HK-2 (cell line): ENCODE measurements around the gene ATP1A2.
"Not testable (repeated sequence)": the region's sequence is repeated elsewhere in the genome, so short reads cannot be mapped to it uniquely, and the experiment has no call there.

ENCODE experiments used
- DNase-seq: peaks from one replicate; pipeline ENCODE4 v3.0.0-alpha.2; 2018; ENCODE audit not compliant: unreplicated experiment

The ATP1A2 gene

DNA sequence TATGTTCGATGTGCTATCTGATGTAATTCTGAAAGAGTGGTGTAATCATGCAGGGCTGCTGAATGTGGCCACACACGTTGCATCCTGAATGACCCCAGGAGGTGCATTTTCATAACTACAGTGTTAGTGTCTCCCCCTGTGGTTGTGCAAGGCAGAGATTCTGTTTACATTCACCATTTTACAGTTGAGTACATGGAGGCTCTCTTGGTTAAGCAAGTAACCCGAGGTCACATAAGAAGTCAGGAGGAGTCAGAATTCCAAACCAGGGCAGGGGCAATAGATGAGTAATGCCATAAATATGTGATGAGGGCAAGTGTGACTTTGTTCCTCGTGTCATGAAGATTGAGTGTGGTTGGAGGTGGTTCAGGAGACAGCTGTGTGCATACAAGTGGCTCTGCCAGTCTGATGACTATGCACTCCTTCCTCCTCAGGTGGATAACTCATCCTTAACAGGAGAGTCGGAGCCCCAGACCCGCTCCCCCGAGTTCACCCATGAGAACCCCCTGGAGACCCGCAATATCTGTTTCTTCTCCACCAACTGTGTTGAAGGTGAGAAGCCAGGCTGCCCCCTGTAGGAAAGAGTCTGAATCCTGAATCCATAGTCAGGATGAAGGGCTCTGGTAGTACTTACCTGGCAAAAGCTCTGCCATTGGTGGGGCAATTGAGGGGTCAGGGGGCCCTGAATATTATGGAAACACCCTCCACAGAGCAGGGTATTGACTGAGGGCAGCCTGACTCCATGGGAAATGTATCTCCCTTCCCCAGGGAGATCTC lies 9.3 kb downstream of the ATP1A2 start:
- DNase-seq, result peak; percentile 73

DNA sequence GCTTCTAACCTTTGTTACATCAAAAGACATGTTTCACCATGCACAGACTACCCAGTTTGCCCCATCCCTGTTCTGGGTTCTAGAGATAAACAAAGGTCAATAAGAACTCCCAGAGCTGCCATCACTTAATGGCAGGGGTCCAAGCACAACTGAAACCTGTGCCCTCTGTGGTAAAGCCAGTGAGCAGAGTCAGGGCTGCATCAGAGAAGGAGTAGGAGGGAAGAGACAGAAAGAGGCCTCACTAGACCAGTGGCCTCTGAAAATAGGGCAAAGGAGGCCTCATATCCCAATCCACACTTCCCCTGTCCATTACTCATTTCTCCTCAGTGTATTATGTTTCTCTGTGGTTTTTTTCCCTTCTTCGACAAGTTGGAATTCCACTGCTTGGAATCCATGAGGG lies 10.2 kb downstream of the ATP1A2 start:
- DNase-seq, result no peak

DNA sequence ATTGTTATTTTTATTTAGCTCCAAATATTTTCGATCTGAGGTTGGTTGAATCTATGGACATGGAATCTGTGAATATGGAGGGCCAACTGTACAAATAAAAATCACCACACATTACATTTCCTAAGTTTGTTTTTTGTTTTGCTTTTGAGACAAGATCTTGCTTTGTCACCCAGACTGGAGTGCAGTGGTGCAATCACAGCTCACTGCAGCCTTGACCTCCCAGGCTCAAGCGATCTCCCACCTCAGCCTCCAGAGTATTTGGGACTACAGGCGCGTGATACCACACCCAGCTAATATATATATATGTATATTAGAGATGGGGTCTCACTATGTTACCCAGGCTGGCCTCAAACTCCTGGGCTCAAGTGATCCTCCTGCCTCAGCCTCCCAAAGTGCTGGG lies 10.8 kb downstream of the ATP1A2 start:
- DNase-seq, result not testable (repeated sequence)

DNA sequence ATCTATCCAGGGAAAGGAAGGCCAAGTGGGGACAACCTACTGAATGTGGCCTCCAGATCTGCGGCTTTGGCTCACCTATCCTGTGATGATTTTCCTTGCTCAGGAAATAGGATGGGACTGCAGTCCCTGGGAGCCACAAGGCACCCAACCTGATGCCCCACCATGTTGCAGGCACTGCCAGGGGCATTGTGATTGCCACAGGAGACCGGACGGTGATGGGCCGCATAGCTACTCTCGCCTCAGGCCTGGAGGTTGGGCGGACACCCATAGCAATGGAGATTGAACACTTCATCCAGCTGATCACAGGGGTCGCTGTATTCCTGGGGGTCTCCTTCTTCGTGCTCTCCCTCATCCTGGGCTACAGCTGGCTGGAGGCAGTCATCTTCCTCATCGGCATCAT lies 11.8 kb downstream of the ATP1A2 start:
- DNase-seq, result no peak

DNA sequence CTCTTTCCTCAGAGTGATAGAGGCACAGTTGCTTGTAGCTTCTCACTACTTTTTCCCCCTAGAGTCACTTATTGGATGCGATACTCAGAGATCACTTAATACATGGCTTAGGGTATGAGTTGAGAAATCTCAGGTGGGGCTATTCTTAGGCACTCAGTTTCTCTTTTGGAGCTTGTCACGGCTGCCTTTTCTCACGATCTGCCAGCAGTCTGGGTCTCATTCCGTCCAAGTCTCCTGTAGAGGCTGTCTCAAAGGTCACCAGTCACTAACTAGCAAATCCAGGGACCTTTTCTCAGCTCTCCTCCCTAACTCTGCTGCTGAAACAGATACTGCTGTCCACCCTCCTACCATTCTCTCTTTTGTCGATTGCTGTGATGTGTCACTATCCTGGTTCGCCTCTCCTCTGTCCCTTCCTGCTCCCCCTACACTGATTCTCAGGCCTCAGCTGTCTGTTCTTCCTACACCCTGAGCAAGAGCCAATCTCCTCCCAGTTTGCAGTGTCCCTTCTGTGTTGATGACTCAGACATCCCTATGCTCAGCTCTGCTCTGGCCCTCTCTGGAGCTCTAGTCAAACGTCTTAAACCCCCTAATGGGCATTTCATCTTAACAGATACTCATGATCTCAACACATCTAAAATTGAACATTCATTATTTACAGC lies 12.4 kb downstream of the ATP1A2 start:
- DNase-seq, result peak; percentile 39

DNA sequence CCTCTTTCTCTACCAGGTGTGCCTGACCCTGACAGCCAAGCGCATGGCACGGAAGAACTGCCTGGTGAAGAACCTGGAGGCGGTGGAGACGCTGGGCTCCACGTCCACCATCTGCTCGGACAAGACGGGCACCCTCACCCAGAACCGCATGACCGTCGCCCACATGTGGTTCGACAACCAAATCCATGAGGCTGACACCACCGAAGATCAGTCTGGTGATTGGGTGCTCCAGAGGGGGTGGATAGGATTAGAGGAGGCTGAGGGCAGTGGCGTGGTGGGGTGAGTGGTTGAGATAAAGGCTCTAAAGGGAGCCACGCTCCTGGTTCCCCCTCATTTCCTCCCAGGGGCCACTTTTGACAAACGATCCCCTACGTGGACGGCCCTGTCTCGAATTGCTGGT lies 13.1 kb downstream of the ATP1A2 start:
- no peak for DNase-seq

DNA sequence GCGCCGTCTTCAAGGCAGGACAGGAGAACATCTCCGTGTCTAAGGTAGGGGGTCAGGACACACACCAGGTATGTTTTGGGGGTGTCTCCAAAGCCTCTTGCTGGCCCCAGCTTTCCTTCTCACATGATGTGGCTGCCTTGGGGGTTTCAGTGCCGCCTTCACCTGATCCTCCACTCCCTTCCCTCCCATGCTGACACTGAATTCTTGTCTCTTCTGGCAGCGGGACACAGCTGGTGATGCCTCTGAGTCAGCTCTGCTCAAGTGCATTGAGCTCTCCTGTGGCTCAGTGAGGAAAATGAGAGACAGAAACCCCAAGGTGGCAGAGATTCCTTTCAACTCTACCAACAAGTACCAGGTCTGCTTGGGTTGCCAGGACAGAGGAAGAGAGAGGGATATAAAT lies 13.5 kb downstream of the ATP1A2 start:
- peak; percentile 41 for DNase-seq

DNA sequence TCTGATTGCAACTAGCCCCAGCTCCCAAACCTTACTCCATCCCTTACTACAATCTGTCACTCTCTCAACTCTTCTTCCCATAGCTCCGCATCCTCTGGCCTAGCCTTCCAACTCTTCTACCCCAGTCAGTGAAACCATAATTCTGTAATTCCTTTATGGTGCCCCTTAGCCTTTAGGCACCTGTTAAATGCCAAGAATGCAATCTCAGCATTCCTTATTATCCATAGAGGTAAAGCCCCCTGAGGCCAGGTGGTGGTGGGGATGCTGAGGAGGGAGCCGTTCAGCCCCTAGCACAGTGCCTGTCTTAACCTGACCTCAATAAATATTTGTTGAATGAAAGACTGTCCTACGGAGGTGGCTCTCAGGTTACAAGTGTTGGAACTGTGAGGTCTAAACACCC lies 14.0 kb downstream of the ATP1A2 start:
- DNase-seq, result no peak

DNA sequence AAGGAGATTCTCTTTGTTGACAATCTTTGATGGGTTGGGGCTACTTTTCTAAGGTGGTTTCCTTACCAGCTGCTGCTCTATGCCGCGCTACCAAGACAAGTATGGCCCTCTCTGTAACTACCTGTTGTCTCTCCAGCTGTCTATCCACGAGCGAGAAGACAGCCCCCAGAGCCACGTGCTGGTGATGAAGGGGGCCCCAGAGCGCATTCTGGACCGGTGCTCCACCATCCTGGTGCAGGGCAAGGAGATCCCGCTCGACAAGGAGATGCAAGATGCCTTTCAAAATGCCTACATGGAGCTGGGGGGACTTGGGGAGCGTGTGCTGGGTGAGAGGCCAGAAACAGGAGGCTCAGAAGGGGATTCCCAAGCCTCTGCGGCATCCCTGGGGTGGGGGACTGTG lies 14.4 kb downstream of the ATP1A2 start:
- no peak for DNase-seq

DNA sequence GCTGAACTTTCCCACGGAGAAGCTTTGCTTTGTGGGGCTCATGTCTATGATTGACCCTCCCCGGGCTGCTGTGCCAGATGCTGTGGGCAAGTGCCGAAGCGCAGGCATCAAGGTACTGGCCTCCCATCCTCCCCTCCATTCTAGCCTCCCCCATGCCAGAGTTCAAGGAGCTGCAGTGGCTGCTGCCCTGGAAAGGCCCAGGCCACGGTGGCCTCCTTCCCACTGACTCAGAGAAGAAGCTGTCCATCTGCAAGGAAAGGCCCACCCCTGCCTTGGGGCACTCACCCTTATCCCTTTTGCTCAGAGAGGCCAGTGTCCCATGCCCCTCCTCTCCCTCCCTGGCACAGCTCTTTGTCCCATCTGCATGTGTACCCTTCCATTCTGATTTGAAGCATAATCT lies 14.9 kb downstream of the ATP1A2 start:
- no peak for DNase-seq

DNA sequence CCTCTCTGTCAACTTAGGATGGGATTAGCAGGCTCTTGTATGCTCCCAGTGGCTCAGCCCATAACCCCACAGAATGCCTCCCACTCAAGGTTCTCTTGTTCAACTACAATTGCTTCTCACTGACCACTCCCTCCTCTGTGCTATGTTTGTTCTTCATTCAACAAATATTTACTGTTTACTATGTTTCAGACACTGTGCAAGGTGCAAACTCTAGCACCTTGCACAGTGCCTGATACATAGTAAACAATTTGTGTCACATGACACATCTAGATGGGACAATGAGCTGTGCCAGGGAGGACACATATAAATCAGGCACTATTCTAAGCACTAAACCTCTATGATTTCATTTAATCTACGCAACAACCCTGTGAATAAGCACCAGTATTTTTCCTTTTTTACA lies 15.4 kb downstream of the ATP1A2 start:
- DNase-seq, result no peak

DNA sequence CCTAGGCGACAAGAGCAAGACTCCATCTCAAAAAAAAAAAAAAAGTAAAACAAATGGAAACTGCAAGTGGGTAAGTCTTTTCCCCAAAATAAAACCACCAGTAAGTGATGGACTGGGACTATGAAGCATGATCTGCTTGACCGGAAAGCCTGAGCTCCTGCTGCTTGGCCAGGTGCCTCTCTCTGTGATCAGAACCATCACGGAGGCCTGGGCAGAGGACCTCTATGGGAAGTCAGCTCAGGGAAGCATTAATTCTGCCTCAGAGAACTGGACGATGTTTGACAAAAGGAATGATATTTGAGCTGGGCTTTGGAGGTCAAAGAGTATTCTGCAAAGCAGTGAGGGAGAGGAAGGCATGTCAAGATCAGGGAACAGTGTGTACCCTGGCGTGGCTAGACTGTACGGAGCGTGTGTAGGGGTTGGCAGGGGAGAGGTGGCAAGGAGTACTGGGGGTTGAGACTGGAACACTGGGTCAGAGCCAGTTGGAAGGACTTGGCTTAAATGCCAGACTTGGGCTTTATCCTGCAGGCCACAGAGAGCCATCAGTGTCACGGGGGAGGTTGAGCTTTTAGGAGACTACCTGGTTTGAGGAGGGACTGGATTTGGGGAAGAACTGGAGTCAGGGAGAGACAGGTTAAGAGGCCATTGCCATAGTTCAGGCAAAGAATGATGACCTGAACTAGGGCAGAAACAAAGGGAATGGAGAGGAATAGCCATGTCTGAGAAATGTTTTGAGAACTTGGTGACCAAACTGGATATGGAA lies 16.4 kb downstream of the ATP1A2 start:
- DNase-seq, result no peak

DNA sequence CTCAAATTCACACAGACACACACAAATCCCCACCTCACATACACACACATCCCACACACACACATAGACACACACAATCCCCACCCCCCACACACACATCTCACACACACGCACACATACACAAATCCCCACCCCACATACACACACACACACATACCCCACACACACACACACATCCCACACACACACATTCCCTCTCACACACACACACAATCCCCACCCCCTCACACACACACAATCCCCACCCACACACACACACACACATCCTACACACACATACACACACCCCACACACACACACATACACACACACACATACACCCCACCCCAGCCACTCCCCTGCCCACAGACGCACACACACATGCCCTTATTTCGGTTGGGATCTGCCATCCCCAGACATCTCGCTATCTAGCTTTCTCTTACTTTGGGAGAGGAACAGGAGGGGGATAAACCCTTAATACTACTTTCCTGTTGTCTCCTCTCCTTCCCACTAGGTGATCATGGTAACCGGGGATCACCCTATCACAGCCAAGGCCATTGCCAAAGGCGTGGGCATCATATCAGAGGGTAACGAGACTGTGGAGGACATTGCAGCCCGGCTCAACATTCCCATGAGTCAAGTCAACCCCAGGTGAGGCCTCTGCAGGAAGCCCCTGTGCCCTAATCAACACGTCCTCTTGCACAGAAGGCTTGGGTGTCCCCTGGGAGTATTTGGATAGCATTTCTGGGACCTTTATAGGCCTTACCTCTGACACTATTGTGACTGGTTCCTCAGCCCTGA lies 18.6 kb downstream of the ATP1A2 start:
- DNase-seq, result no peak

DNA sequence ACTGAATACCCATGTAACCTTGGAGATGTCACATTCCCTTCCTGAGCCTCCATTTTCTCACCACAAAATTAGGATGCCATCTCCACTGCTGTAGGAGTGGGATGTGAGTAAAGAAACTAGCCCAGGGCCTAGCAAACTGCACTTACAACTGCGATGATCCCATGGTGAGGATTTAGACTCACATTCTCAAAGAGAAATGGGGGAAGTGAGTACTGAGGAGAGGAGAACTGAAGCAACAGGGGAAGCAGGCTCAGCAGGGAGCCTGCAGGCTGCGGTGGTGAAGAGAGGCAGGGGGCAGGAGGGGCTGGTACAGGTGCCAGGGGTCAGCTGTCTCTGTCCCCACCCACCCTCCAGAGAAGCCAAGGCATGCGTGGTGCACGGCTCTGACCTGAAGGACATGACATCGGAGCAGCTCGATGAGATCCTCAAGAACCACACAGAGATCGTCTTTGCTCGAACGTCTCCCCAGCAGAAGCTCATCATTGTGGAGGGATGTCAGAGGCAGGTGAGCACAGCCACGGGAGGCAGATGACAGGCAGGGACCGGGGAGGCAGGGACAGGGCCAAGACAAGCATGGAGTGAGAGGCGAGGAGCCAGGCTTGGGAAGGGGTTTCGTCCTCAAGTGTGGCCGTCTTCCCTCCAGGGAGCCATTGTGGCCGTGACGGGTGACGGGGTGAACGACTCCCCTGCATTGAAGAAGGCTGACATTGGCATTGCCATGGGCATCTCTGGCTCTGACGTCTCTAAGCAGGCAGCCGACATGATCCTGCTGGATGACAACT lies 19.4 kb downstream of the ATP1A2 start:
- DNase-seq, result no peak

DNA sequence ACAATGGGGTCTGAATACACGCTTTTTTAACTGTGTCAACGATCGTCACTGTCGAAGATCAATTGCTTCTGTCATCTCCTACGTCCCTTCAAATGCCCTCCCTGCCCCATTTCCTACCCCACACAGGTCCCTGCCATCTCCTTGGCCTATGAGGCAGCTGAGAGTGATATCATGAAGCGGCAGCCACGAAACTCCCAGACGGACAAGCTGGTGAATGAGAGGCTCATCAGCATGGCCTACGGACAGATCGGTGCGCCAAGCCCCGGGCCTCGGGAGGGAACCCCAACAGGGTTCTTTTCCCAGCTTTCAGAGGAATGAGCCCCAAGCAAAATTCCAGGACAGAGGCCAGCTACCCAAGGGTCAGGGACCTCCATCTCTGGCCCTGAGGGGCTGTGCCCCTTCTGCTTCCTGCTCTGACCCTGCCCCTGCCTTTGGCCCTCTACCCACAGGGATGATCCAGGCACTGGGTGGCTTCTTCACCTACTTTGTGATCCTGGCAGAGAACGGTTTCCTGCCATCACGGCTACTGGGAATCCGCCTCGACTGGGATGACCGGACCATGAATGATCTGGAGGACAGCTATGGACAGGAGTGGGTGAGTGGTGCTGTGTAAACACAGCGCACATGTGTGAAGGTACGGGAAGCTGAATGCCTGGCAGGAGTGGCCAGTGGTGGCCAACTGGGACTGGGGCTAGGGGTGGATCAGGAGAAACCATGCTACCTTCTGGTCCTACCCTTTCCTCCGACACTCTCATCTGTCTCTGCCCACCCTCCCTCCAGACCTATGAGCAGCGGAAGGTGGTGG lies 20.8 kb downstream of the ATP1A2 start:
- no peak for DNase-seq

DNA sequence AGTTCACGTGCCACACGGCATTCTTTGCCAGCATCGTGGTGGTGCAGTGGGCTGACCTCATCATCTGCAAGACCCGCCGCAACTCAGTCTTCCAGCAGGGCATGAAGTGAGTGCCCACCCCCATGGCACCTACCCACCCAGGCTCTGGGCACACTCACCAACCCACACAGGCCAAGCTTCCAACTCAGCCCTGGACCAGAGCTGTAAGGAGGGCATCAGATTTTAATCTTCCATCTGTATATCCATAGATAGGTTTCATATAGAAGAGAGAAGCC lies 21.3 kb downstream of the ATP1A2 start:
- no peak for DNase-seq

DNA sequence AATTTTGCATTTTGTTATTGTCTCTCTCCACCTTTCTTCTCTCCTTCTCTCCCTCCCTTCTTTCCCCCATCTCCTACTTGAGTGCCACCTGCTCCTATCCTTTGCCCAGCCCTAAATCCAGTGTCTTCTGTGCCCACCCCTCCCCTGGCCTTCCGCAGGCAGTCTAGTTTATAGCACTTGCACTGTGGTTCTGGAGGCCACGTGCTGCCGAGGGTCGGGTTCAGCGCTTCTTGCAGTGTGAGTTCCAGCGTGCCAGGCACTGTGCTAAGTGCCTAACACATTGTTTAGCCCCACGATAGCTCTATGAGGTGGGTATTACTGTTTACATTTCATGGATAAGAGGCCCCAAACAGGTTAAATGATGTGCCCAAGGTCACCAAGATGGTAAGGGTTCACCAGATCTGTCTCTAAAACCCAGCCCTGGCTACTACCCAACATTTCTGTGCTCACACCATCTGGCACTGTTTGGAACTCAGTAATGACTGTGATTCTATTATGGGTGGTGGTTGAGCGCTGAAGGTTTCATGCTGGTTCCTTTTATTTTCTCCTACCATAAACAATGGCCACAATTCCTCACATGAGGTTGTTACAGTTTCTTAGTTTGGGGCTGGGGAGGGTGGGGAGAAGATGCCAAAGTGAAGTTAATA lies 21.8 kb downstream of the ATP1A2 start:
- DNase-seq, result no peak

DNA sequence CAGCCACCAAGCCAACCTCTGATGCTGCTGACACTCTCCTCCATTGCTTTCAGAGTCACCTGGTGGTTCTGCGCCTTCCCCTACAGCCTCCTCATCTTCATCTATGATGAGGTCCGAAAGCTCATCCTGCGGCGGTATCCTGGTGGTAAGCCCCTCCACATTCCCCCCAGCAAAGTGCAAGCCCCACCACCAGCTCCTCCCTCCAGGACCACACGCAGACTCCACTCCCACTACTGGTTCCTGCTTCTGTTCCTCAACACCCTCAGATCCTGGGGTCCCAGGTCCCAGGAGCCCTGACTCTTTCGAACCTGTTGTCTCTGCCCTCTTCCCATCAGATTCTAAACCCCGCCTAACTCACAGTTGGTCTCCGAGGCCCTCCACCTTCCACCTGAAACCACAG lies 24.3 kb downstream of the ATP1A2 start:
- no peak for DNase-seq

DNA sequence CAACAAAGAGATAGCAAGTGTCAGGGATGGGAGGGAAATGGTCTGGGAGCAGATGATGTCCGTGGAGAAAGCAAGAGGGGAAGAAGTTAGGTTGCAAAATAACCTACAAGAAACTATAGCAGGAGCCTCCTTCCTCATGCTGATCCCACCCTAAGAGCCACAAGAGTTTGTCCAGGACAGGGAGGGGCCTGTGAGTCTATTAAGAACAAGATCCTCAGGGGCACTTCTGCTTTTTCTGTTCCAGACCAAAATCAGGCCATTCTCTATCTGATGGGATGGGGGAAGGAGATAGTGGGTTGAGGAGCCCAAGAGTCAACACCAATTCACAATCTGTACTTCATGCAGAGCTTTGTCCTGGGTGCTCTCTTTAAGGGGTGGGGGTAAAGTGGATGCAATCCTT lies 28.1 kb downstream of the ATP1A2 start:
- no peak for DNase-seq

DNA sequence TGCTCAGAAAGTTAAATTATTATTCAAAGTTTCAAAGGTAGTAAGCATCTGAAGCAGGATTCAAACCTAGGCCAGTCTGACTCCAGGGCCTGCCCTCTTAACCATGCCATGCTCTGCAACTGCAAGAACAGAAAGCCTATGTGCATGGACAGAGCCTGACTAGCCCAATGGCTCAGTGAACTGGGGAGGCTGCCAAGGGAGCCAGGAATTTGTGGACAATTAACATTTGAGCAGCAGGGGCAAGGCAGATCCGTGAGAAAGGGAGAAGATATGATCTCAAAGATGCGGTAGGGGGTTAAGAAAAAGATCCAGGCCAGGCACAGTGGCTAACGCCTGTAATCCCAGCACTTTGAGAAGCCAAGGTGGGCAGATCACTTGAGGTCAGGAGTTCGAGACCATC lies 29.4 kb downstream of the ATP1A2 start:
- no peak for DNase-seq
